ENCODE measurements around the gene CDC42SE1. TPM values are rescaled to one million over a fixed set of nuclear protein-coding genes. Genes with fewer than 3 reads are reported as not detected.
A peak's percentile ranks its signal among the peaks of the same experiment; 100 is the strongest.

The CDC42SE1 gene
- polyA plus RNA-seq, 2 donors = 62.9 to 86.6 TPM

DNA sequence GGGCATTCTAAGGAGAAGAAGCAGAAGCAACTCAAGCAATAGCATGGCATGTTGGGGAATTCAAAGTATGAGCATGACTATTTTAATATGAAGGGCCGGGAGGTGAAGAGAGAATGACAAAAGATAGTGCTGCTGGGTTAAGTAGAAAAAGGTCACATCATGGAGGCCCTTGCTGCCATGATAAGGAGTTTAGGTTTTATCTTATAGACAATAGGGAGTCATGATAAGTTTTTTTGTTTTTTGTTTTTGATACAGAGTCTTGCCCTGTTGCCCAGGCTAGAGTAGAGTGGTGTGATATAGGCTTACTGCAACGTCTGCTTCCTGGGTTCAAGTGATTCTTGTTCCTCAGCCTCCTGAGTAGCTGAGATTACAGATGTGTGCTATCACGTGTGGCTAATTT lies 19.9 kb downstream of the CDC42SE1 start:
- Histone ChIP-seq H3K4me1 (ENCODE audit: control insufficient read depth in 2 of 2, insufficient read depth in 2 of 2, low read length in 1 of 2) (peaks cover 3 to 4% of the 10 kb centered on the region in 2 donors), H3K4me3 (ENCODE audit: low read depth in 1 of 2, low read length in 2 of 2) (no peak overlapping the region), H3K9me3 (ENCODE audit: control insufficient read depth in 2 of 2, insufficient read depth in 1 of 2, low read depth in 1 of 2, low read length in 1 of 2) (no peaks in the 10 kb centered on the region), H3K27ac (ENCODE audit: low read depth in 2 of 2, low read length in 1 of 2) (no peak overlapping the region), H3K27me3 (ENCODE audit: control insufficient read depth in 1 of 2, insufficient read depth in 2 of 2, low read length in 2 of 2) (no peaks in the 10 kb centered on the region), H3K36me3 (ENCODE audit: control insufficient read depth in 2 of 2, insufficient read depth in 2 of 2, low read length in 1 of 2) (peaks cover 3 to 12% of the 10 kb centered on the region in 2 donors)
- 92% methylated on average over 3 of the region's 3 CpGs for WGBS, 2 donors

DNA sequence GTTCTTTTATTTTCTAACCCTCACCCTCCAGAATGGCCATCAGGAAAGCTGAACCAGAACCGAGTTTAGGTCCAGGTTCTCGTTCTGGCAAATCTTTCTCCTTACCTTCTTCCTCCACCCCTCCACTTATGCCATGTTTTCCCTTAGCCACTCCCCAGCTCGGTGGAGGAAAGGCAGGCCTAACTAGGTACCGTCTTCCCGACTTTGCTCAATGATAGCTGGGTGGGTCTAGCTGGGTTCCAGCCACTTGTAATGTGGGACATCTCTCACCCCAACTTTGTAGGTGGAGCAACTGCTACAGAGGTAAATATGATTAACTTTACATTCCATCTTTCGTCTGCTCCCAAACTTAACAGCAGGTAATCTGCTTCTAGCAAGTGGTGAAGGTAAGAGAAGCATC lies 22.4 kb downstream of the CDC42SE1 start:
- Histone ChIP-seq H3K9me3 (ENCODE audit: control insufficient read depth in 2 of 2, insufficient read depth in 1 of 2, low read depth in 1 of 2, low read length in 1 of 2) (no peaks in the 10 kb centered on the region), H3K27ac (ENCODE audit: low read depth in 2 of 2, low read length in 1 of 2) (peak overlapping the region; percentile 82 to 83), H3K4me1 (ENCODE audit: control insufficient read depth in 2 of 2, insufficient read depth in 2 of 2, low read length in 1 of 2) (peaks cover 3 to 4% of the 10 kb centered on the region in 2 donors), H3K4me3 (ENCODE audit: low read depth in 1 of 2, low read length in 2 of 2) (peak overlapping the region; percentile 24 to 67), H3K27me3 (ENCODE audit: control insufficient read depth in 1 of 2, insufficient read depth in 2 of 2, low read length in 2 of 2) (no peaks in the 10 kb centered on the region), H3K36me3 (ENCODE audit: control insufficient read depth in 2 of 2, insufficient read depth in 2 of 2, low read length in 1 of 2) (peaks cover 6 to 11% of the 10 kb centered on the region in 2 donors)
- 51 to 60% methylated on average over 6 of the region's 6 CpGs for WGBS, 2 donors

- peaks cover 6 to 11% of the 10 kb centered on the region in 2 donors for H3K36me3 ChIP-seq (ENCODE audit: control insufficient read depth in 2 of 2, insufficient read depth in 2 of 2, low read length in 1 of 2)
- H3K27me3 ChIP-seq (ENCODE audit: control insufficient read depth in 1 of 2, insufficient read depth in 2 of 2, low read length in 2 of 2) = no peaks in the 10 kb centered on the region
- peak within 1 kb of the TSS; percentile 82 to 85 for H3K27ac ChIP-seq (ENCODE audit: low read depth in 2 of 2, low read length in 1 of 2)
- H3K4me3 ChIP-seq (ENCODE audit: low read depth in 1 of 2, low read length in 2 of 2) = peak within 1 kb of the TSS; percentile 24 to 67
- H3K4me1 ChIP-seq (ENCODE audit: control insufficient read depth in 2 of 2, insufficient read depth in 2 of 2, low read length in 1 of 2) = peaks cover 3 to 4% of the 10 kb centered on the region in 2 donors
- WGBS, 2 donors = 33 to 50% methylated on average over 2 of the region's 2 CpGs
- H3K9me3 ChIP-seq (ENCODE audit: control insufficient read depth in 2 of 2, insufficient read depth in 1 of 2, low read depth in 1 of 2, low read length in 1 of 2) = no peaks in the 10 kb centered on the region
Measured at GRCh38 chr1:151036356-151036755, 23.1 kb downstream of the CDC42SE1 start, which contains the start of gene BNIPL. BNIPL (plus strand) TSS chr1:151036586; CDS start chr1:151036726, 140 bp downstream.

DNA sequence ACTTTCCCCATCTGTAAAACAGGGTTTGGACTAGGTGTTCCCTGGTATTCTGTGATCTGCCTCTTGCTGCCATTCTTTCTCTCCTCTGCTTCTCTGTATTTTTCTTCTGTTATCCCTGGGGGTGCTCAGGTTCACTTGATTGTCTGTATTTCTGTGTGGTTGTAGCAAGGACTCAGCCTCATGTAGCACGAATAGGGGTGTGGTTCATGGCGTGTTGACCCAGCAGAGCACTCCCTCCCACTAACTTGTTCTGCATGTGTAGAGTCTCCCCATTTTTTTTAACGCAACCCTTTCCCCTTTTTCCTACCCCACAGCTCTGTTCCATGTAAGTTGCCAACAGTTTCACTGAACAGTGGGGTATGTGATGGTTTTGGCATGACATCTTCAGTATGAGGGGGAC lies 24.3 kb downstream of the CDC42SE1 start:
- H3K27me3 ChIP-seq (ENCODE audit: control insufficient read depth in 1 of 2, insufficient read depth in 2 of 2, low read length in 2 of 2) = no peaks in the 10 kb centered on the region
- peaks cover 11 to 12% of the 10 kb centered on the region in 2 donors for H3K36me3 ChIP-seq (ENCODE audit: control insufficient read depth in 2 of 2, insufficient read depth in 2 of 2, low read length in 1 of 2)
- 66 to 72% methylated on average over 3 of the region's 3 CpGs for WGBS, 2 donors
- peaks cover 3 to 4% of the 10 kb centered on the region in 2 donors for H3K4me1 ChIP-seq (ENCODE audit: control insufficient read depth in 2 of 2, insufficient read depth in 2 of 2, low read length in 1 of 2)
- no peak overlapping the region for H3K4me3 ChIP-seq (ENCODE audit: low read depth in 1 of 2, low read length in 2 of 2)
- H3K9me3 ChIP-seq (ENCODE audit: control insufficient read depth in 2 of 2, insufficient read depth in 1 of 2, low read depth in 1 of 2, low read length in 1 of 2) = no peaks in the 10 kb centered on the region
- H3K27ac ChIP-seq (ENCODE audit: low read depth in 2 of 2, low read length in 1 of 2) = peak overlapping the region; percentile 65 to 85

DNA sequence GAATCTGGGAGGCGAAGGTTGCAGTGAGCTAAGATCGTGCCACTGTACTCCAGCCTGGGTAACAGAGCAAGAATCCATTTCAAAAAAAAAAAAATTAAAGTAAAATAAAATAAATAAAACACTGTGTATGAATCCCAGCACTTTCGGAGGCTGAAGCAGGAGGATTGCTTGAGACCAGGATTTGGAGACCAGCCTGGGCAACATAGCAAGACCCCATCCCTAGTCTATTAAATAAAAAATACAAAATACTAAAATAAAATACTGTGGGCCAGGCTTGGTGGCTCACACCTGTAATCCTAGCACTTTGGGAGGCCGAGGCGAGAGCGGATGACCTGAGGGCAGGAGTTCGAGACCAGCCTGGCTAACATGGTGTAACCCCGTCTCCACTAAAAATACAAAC lies 27.3 kb downstream of the CDC42SE1 start:
- H3K27me3 ChIP-seq (ENCODE audit: control insufficient read depth in 1 of 2, insufficient read depth in 2 of 2, low read length in 2 of 2) = no peaks in the 10 kb centered on the region
- H3K9me3 ChIP-seq (ENCODE audit: control insufficient read depth in 2 of 2, insufficient read depth in 1 of 2, low read depth in 1 of 2, low read length in 1 of 2) = no peaks in the 10 kb centered on the region
- peaks cover 11 to 12% of the 10 kb centered on the region in 2 donors for H3K36me3 ChIP-seq (ENCODE audit: control insufficient read depth in 2 of 2, insufficient read depth in 2 of 2, low read length in 1 of 2)
- H3K27ac ChIP-seq (ENCODE audit: low read depth in 2 of 2, low read length in 1 of 2) = no peak overlapping the region
- H3K4me3 ChIP-seq (ENCODE audit: low read depth in 1 of 2, low read length in 2 of 2) = no peak overlapping the region
- peaks cover 0 to 3% of the 10 kb centered on the region in 2 donors for H3K4me1 ChIP-seq (ENCODE audit: control insufficient read depth in 2 of 2, insufficient read depth in 2 of 2, low read length in 1 of 2)
- 98% methylated on average over 8 of the region's 8 CpGs for WGBS, 2 donors

- H3K9me3 ChIP-seq (ENCODE audit: control insufficient read depth in 2 of 2, insufficient read depth in 1 of 2, low read depth in 1 of 2, low read length in 1 of 2) = no peaks in the 10 kb centered on the region
- H3K27me3 ChIP-seq (ENCODE audit: control insufficient read depth in 1 of 2, insufficient read depth in 2 of 2, low read length in 2 of 2) = no peaks in the 10 kb centered on the region
- peaks cover 0 to 15% of the 10 kb centered on the region in 2 donors for H3K36me3 ChIP-seq (ENCODE audit: control insufficient read depth in 2 of 2, insufficient read depth in 2 of 2, low read length in 1 of 2)
- H3K4me3 ChIP-seq (ENCODE audit: low read depth in 1 of 2, low read length in 2 of 2) = no peak overlapping the region
- no peaks in the 10 kb centered on the region for H3K4me1 ChIP-seq (ENCODE audit: control insufficient read depth in 2 of 2, insufficient read depth in 2 of 2, low read length in 1 of 2)
- H3K27ac ChIP-seq (ENCODE audit: low read depth in 2 of 2, low read length in 1 of 2) = no peak overlapping the region
Measured at GRCh38 chr1:151026460-151026859, 33.0 kb downstream of the CDC42SE1 start.

DNA sequence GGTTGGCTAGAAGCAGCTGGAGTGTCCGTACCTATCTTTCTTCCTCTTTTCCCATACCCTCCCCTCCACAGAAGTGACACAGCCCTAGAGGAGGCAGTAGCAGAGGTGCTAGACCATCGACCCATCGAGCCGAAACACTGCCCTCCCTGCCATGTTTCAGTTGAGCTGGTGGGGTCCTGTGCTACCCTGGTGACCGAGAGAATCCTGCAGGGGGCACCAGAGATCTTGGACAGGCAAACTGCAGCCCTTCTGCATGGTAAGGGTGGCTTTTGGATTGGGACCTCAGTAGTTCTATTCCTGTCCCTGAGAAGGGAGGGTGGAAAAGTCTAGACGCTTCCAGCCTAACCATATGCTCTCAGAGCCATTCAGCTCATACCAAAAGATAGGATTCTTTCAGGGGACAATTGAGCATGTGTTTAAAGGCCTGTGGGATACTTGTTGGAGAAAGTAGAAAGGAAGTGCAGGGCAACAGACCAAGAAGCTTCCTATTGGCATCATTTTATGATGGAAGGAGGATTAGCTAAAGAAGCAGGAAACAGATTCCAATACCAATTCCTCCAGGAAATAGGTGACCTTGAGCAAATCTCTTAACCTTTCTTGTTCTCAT lies 34.8 kb downstream of the CDC42SE1 start:
- Histone ChIP-seq H3K27ac (ENCODE audit: low read depth in 2 of 2, low read length in 1 of 2) (peak overlapping the region in 1 of 2 donors; percentile 2), H3K36me3 (ENCODE audit: control insufficient read depth in 2 of 2, insufficient read depth in 2 of 2, low read length in 1 of 2) (peaks cover 0 to 9% of the 10 kb centered on the region in 2 donors), H3K4me1 (ENCODE audit: control insufficient read depth in 2 of 2, insufficient read depth in 2 of 2, low read length in 1 of 2) (no peaks in the 10 kb centered on the region), H3K27me3 (ENCODE audit: control insufficient read depth in 1 of 2, insufficient read depth in 2 of 2, low read length in 2 of 2) (no peaks in the 10 kb centered on the region), H3K9me3 (ENCODE audit: control insufficient read depth in 2 of 2, insufficient read depth in 1 of 2, low read depth in 1 of 2, low read length in 1 of 2) (no peaks in the 10 kb centered on the region), H3K4me3 (ENCODE audit: low read depth in 1 of 2, low read length in 2 of 2) (no peak overlapping the region)
- WGBS, 2 donors = 25 to 28% methylated on average over 6 of the region's 6 CpGs

- H3K4me1 ChIP-seq (ENCODE audit: control insufficient read depth in 2 of 2, insufficient read depth in 2 of 2, low read length in 1 of 2) = no peaks in the 10 kb centered on the region
- 48 to 80% methylated on average over 2 of the region's 2 CpGs for WGBS, 2 donors
- H3K27ac ChIP-seq (ENCODE audit: low read depth in 2 of 2, low read length in 1 of 2) = no peak overlapping the region
- H3K9me3 ChIP-seq (ENCODE audit: control insufficient read depth in 2 of 2, insufficient read depth in 1 of 2, low read depth in 1 of 2, low read length in 1 of 2) = no peaks in the 10 kb centered on the region
- no peak overlapping the region for H3K4me3 ChIP-seq (ENCODE audit: low read depth in 1 of 2, low read length in 2 of 2)
- H3K27me3 ChIP-seq (ENCODE audit: control insufficient read depth in 1 of 2, insufficient read depth in 2 of 2, low read length in 2 of 2) = no peaks in the 10 kb centered on the region
- peaks cover 0 to 4% of the 10 kb centered on the region in 2 donors for H3K36me3 ChIP-seq (ENCODE audit: control insufficient read depth in 2 of 2, insufficient read depth in 2 of 2, low read length in 1 of 2)
Measured at GRCh38 chr1:151013518-151013917, 45.9 kb downstream of the CDC42SE1 start.

DNA sequence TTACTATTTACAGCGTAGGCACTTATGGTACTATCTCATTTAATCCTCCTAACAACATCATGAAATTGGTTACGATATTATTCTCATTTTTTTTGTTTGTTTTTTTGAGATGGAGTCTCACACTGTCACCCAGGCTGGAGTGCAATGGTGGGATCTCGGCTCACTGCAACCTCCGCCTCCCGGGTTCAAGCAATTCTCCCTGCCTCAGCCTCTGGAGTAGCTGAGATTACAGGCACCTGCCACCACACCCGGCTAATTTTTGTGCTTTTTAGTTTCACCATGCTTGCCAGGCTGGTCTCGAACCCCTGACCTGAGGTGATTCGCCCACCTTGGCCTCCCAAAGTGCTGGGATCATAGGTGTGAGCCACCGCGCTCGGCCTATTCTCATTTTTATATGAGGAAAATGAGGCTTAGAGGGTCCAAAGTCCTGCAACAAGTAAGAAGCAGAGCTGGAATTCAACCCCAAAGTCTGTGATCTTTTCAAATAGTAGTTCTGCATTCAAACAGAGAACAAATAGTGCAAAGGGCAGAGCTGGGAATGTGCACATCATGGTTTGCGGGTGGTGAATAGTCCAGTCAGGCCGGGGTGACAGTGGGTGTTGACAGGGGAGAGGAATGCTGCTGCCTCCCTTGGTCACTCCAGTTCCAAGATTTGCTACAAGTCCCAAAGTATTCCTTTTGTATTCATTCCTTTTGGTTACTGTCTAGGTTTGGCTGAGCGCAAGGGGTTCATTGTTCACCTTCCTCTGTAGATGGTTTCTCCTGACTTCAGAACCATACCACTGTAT lies 46.5 kb downstream of the CDC42SE1 start:
- Histone ChIP-seq H3K27ac (ENCODE audit: low read depth in 2 of 2, low read length in 1 of 2) (no peak overlapping the region), H3K36me3 (ENCODE audit: control insufficient read depth in 2 of 2, insufficient read depth in 2 of 2, low read length in 1 of 2) (peaks cover 0 to 4% of the 10 kb centered on the region in 2 donors), H3K4me3 (ENCODE audit: low read depth in 1 of 2, low read length in 2 of 2) (no peak overlapping the region), H3K27me3 (ENCODE audit: control insufficient read depth in 1 of 2, insufficient read depth in 2 of 2, low read length in 2 of 2) (no peaks in the 10 kb centered on the region), H3K9me3 (ENCODE audit: control insufficient read depth in 2 of 2, insufficient read depth in 1 of 2, low read depth in 1 of 2, low read length in 1 of 2) (no peaks in the 10 kb centered on the region), H3K4me1 (ENCODE audit: control insufficient read depth in 2 of 2, insufficient read depth in 2 of 2, low read length in 1 of 2) (no peaks in the 10 kb centered on the region)
- WGBS, 2 donors = 82 to 93% methylated on average over 14 of the region's 14 CpGs

All from esophagus (tissue), 2 donors.